ENCODE data around the gene ACMSD.

ACMSD gene

GRCh38 chr2:134906726-134907125 is 68.3 kb downstream of the ACMSD start:
- TF ChIP-seq POLR2AphosphoS5 (IDR thresholded peaks at IDR 0.05; ENCODE audit: low read depth, low read length) (no peak), REST (IDR thresholded peaks at IDR 0.05; ENCODE audit: insufficient read depth in 1 of 2, low read depth in 2 of 2, low read length in 2 of 2) (no peak), FOXP2 (optimal IDR thresholded peaks at IDR 0.05; ENCODE audit: borderline replicate concordance, extremely low read depth, extremely low read length, insufficient read depth) (no peak), SIN3A (IDR thresholded peaks at IDR 0.05; ENCODE audit: borderline replicate concordance, insufficient read depth, low read length) (no peak), TAF1 (IDR thresholded peaks at IDR 0.05; ENCODE audit: borderline replicate concordance, insufficient read depth, low read length) (no peak)

- TF ChIP-seq FOXP2 (optimal IDR thresholded peaks at IDR 0.05; ENCODE audit: borderline replicate concordance, extremely low read depth, extremely low read length, insufficient read depth) (no peak), REST (IDR thresholded peaks at IDR 0.05; ENCODE audit: insufficient read depth in 1 of 2, low read depth in 2 of 2, low read length in 2 of 2) (no peak), SIN3A (IDR thresholded peaks at IDR 0.05; ENCODE audit: borderline replicate concordance, insufficient read depth, low read length) (no peak), POLR2AphosphoS5 (IDR thresholded peaks at IDR 0.05; ENCODE audit: low read depth, low read length) (no peak), TAF1 (IDR thresholded peaks at IDR 0.05; ENCODE audit: borderline replicate concordance, insufficient read depth, low read length) (no peak)
These were observed 72.5 kb downstream of the ACMSD start for GRCh38 chr2:134910763-134911399.

- no peak for TF ChIP-seq TAF1 (IDR thresholded peaks at IDR 0.05; ENCODE audit: borderline replicate concordance, insufficient read depth, low read length)
- TF ChIP-seq SIN3A (IDR thresholded peaks at IDR 0.05; ENCODE audit: borderline replicate concordance, insufficient read depth, low read length): no peak
- no peak for TF ChIP-seq REST (IDR thresholded peaks at IDR 0.05; ENCODE audit: insufficient read depth in 1 of 2, low read depth in 2 of 2, low read length in 2 of 2)
- no peak for TF ChIP-seq POLR2AphosphoS5 (IDR thresholded peaks at IDR 0.05; ENCODE audit: low read depth, low read length)
- no peak for TF ChIP-seq FOXP2 (optimal IDR thresholded peaks at IDR 0.05; ENCODE audit: borderline replicate concordance, extremely low read depth, extremely low read length, insufficient read depth)
These were observed 73.0 kb downstream of the ACMSD start for GRCh38 chr2:134911400-134911785.

- TF ChIP-seq FOXP2 (optimal IDR thresholded peaks at IDR 0.05; ENCODE audit: borderline replicate concordance, extremely low read depth, extremely low read length, insufficient read depth) (no peak), REST (IDR thresholded peaks at IDR 0.05; ENCODE audit: insufficient read depth in 1 of 2, low read depth in 2 of 2, low read length in 2 of 2) (no peak), SIN3A (IDR thresholded peaks at IDR 0.05; ENCODE audit: borderline replicate concordance, insufficient read depth, low read length) (no peak), POLR2AphosphoS5 (IDR thresholded peaks at IDR 0.05; ENCODE audit: low read depth, low read length) (no peak), TAF1 (IDR thresholded peaks at IDR 0.05; ENCODE audit: borderline replicate concordance, insufficient read depth, low read length) (no peak)
These were observed 73.9 kb downstream of the ACMSD start for GRCh38 chr2:134912361-134912760.

All from PFSK-1 (cell line).